Progenitor cell of endocrine pancreas (in vitro differentiated cells): ENCODE results near the gene KCNH1. TPM values are rescaled to one million over a fixed set of nuclear protein-coding genes. Genes with fewer than 3 reads are reported as not detected.

ENCODE experiments used
- DNase-seq: peaks from one replicate; pipeline ENCODE4 v3.0.0; 2021; ENCODE audit warnings: low spot score; ENCODE audit not compliant: unreplicated experiment
- H3K27ac Mint-ChIP-seq: 2 replicates; pipeline ENCODE4 v1.8.0; 2021; ENCODE audit warnings: mild to moderate bottlenecking, moderate library complexity, mixed read lengths
- H3K27me3 Mint-ChIP-seq: 2 replicates; pipeline ENCODE4 v1.8.0; 2021; ENCODE audit warnings: mixed read lengths
- H3K36me3 Mint-ChIP-seq: 2 replicates; pipeline ENCODE4 v1.8.0; 2022; ENCODE audit warnings: mixed read lengths; ENCODE audit not compliant: insufficient read depth
- H3K4me1 Mint-ChIP-seq: 2 replicates; pipeline ENCODE4 v1.8.0; 2021; ENCODE audit warnings: low read depth, mixed read lengths
- H3K4me3 Mint-ChIP-seq: 2 replicates; pipeline ENCODE4 v1.8.0; 2021; ENCODE audit warnings: low read depth, mild to moderate bottlenecking, moderate library complexity, mixed read lengths
- H3K9me3 Mint-ChIP-seq: 2 replicates; pipeline ENCODE4 v1.8.0; 2021; ENCODE audit warnings: low read depth, mixed read lengths
- total RNA-seq: library from RNA; stranded (reverse); gene quantifications from 2 replicates; pipeline ENCODE4 v1.2.1, GENCODE V29; 2021
- TF ChIP-seq, protein P1 (sequence below): fragments of 200-600 bp; sonication (generic); IDR thresholded peaks from one replicate; pipeline ENCODE4 v1.5.0; 2021; ENCODE audit warnings: antibody characterized with exemption, mild to moderate bottlenecking; ENCODE audit not compliant: unreplicated experiment

Gene KCNH1
- total RNA-seq, 1 donor from 2014 or later: 0.38 TPM

DNA sequence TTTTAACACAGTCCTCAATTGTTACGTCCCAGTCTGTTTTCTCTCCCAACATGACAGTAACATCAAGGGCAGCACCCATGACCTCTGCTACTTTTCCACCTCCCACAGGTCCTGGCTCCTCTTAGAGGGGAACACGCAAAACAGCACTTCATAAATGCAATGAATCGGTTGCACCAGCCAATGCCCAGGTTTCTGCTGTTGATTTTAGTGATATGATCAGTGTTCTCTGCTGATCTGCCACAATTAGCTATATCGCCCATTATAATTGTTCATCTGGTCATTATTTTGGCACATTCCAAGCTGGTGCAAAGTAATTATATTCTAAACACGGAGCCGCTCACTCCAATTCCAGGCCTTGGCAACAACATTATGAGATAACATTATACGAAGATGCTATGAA is 184.5 kb downstream of the KCNH1 start:
- Mint-ChIP-seq H3K36me3 (no peaks in the 10 kb centered on the region), H3K4me1 (no peaks in the 10 kb centered on the region), H3K27ac (no peak overlapping the region), H3K9me3 (no peaks in the 10 kb centered on the region), H3K4me3 (no peak overlapping the region), H3K27me3 (peaks cover 4% of the 10 kb centered on the region)
- TF ChIP-seq, protein P1, sequence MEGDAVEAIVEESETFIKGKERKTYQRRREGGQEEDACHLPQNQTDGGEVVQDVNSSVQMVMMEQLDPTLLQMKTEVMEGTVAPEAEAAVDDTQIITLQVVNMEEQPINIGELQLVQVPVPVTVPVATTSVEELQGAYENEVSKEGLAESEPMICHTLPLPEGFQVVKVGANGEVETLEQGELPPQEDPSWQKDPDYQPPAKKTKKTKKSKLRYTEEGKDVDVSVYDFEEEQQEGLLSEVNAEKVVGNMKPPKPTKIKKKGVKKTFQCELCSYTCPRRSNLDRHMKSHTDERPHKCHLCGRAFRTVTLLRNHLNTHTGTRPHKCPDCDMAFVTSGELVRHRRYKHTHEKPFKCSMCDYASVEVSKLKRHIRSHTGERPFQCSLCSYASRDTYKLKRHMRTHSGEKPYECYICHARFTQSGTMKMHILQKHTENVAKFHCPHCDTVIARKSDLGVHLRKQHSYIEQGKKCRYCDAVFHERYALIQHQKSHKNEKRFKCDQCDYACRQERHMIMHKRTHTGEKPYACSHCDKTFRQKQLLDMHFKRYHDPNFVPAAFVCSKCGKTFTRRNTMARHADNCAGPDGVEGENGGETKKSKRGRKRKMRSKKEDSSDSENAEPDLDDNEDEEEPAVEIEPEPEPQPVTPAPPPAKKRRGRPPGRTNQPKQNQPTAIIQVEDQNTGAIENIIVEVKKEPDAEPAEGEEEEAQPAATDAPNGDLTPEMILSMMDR: no peak
- DNase-seq: no peak

DNA sequence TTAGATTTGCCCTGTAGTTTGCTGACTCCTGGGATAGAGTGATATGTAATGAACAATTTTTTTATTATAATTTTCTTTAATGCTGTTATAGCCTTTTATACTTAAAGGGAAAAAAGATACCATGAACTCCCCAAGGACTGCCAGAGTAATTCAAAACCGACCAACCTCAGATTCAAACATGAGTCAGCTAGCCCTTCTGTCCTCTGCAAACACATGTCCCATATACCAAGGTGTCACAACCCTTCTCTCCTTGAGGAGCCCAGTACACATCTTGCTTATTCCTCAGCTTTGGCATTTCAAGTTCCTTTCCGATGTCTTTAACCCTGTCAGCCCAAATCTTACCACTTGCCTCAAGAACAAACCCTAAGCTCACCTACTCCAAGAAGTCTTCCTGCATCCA is 184.9 kb downstream of the KCNH1 start:
- TF ChIP-seq, protein P1: no peak
- Mint-ChIP-seq H3K27ac (no peak overlapping the region), H3K36me3 (no peaks in the 10 kb centered on the region), H3K27me3 (peaks cover 4% of the 10 kb centered on the region), H3K4me1 (no peaks in the 10 kb centered on the region), H3K4me3 (no peak overlapping the region), H3K9me3 (no peaks in the 10 kb centered on the region)
- DNase-seq: no peak

DNA sequence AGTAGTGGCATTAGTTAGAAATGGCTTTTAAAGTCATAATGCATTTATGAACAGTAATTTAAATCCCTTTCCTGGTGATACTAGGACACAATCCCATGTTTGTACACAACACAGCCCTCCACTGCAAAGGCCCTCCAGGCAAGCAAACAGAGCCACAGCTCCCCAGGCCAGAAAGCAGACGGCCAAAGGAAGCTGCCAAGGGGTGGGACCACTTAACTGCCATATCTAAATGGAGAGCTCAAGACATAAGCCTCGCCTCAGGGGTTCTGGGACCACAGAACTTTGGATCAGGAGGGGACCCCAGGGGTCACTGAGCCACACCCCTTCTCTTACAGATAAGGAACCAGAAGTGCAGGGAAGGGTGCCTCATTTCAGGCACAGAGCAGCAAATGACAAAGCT is 189.7 kb downstream of the KCNH1 start:
- TF ChIP-seq, protein P1: no peak
- H3K27me3 Mint-ChIP-seq: no peaks in the 10 kb centered on the region
- H3K36me3 Mint-ChIP-seq: no peaks in the 10 kb centered on the region
- peaks cover 2% of the 10 kb centered on the region for H3K4me1 Mint-ChIP-seq
- DNase-seq: no peak
- no peak overlapping the region for H3K27ac Mint-ChIP-seq
- H3K4me3 Mint-ChIP-seq: no peak overlapping the region
- no peaks in the 10 kb centered on the region for H3K9me3 Mint-ChIP-seq

DNA sequence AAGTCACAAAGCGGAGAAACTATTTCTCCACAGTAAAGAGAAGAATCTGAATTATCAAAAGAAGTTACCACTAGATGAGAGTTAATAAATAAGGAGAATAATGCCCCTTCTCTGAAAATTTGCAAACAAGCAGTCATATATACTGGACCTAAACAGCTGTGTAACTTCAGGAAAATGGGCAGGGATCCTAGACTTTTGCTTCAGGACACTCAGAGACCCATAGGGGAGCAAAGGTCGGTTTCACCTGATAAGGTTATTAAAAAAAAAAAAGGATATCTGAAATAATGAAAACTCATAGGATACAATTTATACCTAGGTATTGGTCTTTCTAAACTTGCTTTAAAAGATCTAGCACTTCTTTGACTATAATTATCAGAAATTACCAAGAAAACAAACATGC is 191.4 kb downstream of the KCNH1 start:
- Mint-ChIP-seq H3K4me1 (peaks cover 2% of the 10 kb centered on the region), H3K4me3 (no peak overlapping the region), H3K9me3 (no peaks in the 10 kb centered on the region), H3K27ac (no peak overlapping the region), H3K36me3 (no peaks in the 10 kb centered on the region), H3K27me3 (no peaks in the 10 kb centered on the region)
- TF ChIP-seq, protein P1: no peak
- DNase-seq: no peak

DNA sequence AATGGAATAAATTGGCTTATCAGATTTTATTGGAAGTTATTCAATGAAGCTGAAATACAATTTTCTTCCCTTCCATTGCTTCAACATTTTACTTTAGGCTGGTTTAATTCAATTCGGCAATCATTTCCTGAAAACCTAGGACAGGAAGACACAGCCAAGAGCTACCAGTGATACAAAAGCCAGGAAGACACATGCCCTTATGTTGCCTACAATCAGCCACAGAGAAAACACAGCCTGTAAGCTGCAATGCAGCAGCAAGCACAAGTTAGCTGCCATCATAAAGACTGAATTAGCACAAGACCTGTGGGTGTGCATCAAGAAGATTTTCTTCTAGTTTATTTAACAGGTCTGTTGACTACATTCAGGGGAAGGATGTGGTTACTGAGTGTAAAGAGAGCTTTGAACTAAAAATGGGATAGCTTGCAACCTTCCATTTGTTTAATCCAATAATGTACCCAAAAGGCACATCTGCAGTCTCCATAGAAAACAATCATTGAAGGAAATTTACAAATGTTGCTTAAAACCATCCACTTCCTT is 193.8 kb downstream of the KCNH1 start:
- Mint-ChIP-seq H3K27me3 (no peaks in the 10 kb centered on the region), H3K9me3 (no peaks in the 10 kb centered on the region), H3K4me1 (peaks cover 2% of the 10 kb centered on the region), H3K4me3 (no peak overlapping the region), H3K27ac (no peak overlapping the region), H3K36me3 (no peaks in the 10 kb centered on the region)
- TF ChIP-seq, protein P1: no peak
- DNase-seq: no peak
